B cell (primary cell): ENCODE measurements around the gene NPRL2. TPM values are rescaled to one million over a fixed set of nuclear protein-coding genes. Genes with fewer than 3 reads are reported as not detected.

ENCODE experiments used
- ATAC-seq: fragments of 200-7000 bp; cut with Tn5 transposase; one replicate; pipeline ENCODE4 v1.10.0; 2021; ENCODE audit warnings: low read depth, mild to moderate bottlenecking, moderate number of reproducible peaks, moderate library complexity
- CTCF ChIA-PET: fragments of 350-600 bp; sonication (Branson Sonifier 250); formaldehyde crosslinking; loops from one replicate; lab custom pipeline; 2021; ENCODE audit warnings: antibody characterized with exemption, inconsistent platforms; lab: Charles Lee
- POLR2A ChIA-PET: fragments of 350-600 bp; sonication (Branson Sonifier 250); formaldehyde crosslinking; loops from one replicate; lab custom pipeline; 2021; ENCODE audit warnings: antibody characterized with exemption; lab: Charles Lee
- DNase-seq: peaks from one replicate; pipeline ENCODE4 v3.0.0; 2013
- H2AFZ ChIP-seq: 2 replicates; pipeline ENCODE4 v1.6.1; 2012; ENCODE audit warnings: mild to moderate bottlenecking, low read depth, low read length; ENCODE audit not compliant: insufficient read depth, poor library complexity, severe bottlenecking
- H3K27ac ChIP-seq, 2 donors: 1 replicate in 1 of 2; 2 replicates in 1 of 2; pipeline ENCODE4 v1.5.1; 2012 to 2013; ENCODE audit warnings: low read length in 2 of 2, mild to moderate bottlenecking in 2 of 2, moderate library complexity in 1 of 2
- H3K27me3 ChIP-seq, 4 experiments: fragments of 200-600 bp in 1 of 4; sonication (generic) in 1 of 4; replicated peaks in 1 of 4; 1 replicate in 2 of 4; 2 replicates in 2 of 4; pipeline versions ENCODE4 v1.6.1 to v1.7.0; 2013 to 2016; ENCODE audit warnings: low read length in 3 of 4, mild to moderate bottlenecking in 2 of 4, mixed read lengths in 1 of 4, moderate library complexity in 1 of 4; ENCODE audit not compliant: insufficient read depth in 4 of 4, control insufficient read depth in 3 of 4; ENCODE audit errors: control extremely low read depth in 1 of 4
- H3K36me3 ChIP-seq, 2 experiments: replicated peaks in 1 of 2; 1 replicate in 1 of 2; 2 replicates in 1 of 2; pipeline versions ENCODE4 v1.6.1 to v1.7.1; 2013; ENCODE audit warnings: low read length in 1 of 2; ENCODE audit not compliant: insufficient read depth in 2 of 2, control insufficient read depth in 1 of 2; ENCODE audit errors: control extremely low read depth in 1 of 2, extremely low read depth in 1 of 2
- H3K4me1 ChIP-seq, 2 donors: fragments of 200-600 bp in 1 of 2; sonication (generic) in 1 of 2; 1 replicate in 1 of 2; 2 replicates in 1 of 2; pipeline versions ENCODE4 v1.5.1 to v1.6.1; 2013 to 2017; ENCODE audit warnings: low read length in 2 of 2; ENCODE audit not compliant: control insufficient read depth in 2 of 2, insufficient read depth in 2 of 2
- H3K4me2 ChIP-seq: replicated peaks from 2 replicates; pipeline ENCODE3; 2012; ENCODE audit warnings: mild to moderate bottlenecking, low read depth, low read length; ENCODE audit not compliant: poor library complexity, severe bottlenecking
- H3K4me3 ChIP-seq, 5 experiments: fragments of 200-600 bp in 1 of 5; sonication (generic) in 1 of 5; 1 replicate in 3 of 5; 2 replicates in 2 of 5; pipeline versions ENCODE4 v1.5.1 to v1.7.0; 2011 to 2016; ENCODE audit warnings: low read length in 4 of 5, mild to moderate bottlenecking in 4 of 5, low read depth in 2 of 5, control low read depth in 1 of 5, moderate library complexity in 1 of 5; ENCODE audit not compliant: insufficient read depth in 1 of 5; ENCODE audit errors: control extremely low read depth in 1 of 5, extremely low read depth in 1 of 5
- H3K79me2 ChIP-seq: fragments of 200-600 bp; sonication (generic); one replicate; pipeline ENCODE4 v1.6.0; 2016; ENCODE audit warnings: low read length; ENCODE audit not compliant: control insufficient read depth, insufficient read depth
- H3K9ac ChIP-seq: fragments of 200-600 bp; sonication (generic); 2 replicates; pipeline ENCODE4 v1.6.1; 2017; ENCODE audit warnings: mild to moderate bottlenecking, low read length, moderate library complexity
- H3K9me3 ChIP-seq, 3 donors: one replicate each; pipeline versions ENCODE4 v1.6.1 to v1.7.1; 2013; ENCODE audit warnings: low read length in 2 of 3; ENCODE audit not compliant: control insufficient read depth in 2 of 3, insufficient read depth in 1 of 3; ENCODE audit errors: control extremely low read depth in 1 of 3
- H4K20me1 ChIP-seq: 2 replicates; pipeline ENCODE4 v1.6.0; 2012; ENCODE audit warnings: mild to moderate bottlenecking, low read length; ENCODE audit not compliant: insufficient read depth, control insufficient read depth, poor library complexity, severe bottlenecking
- H3K27ac Mint-ChIP-seq: one replicate; pipeline ENCODE4 v1.8.0; 2021; ENCODE audit warnings: mixed read lengths
- H3K27me3 Mint-ChIP-seq: one replicate; pipeline ENCODE4 v1.8.0; 2021; ENCODE audit warnings: mixed read lengths
- H3K4me1 Mint-ChIP-seq: one replicate; pipeline ENCODE4 v1.8.0; 2021; ENCODE audit warnings: mixed read lengths
- H3K4me3 Mint-ChIP-seq: one replicate; pipeline ENCODE4 v1.8.0; 2021; ENCODE audit warnings: mixed read lengths
- H3K9me3 Mint-ChIP-seq: one replicate; pipeline ENCODE4 v1.8.0; 2022; ENCODE audit warnings: mixed read lengths; ENCODE audit not compliant: insufficient read depth
- EZH2 ChIP-seq: IDR thresholded peaks from 2 replicates; pipeline ENCODE4 v1.6.1; 2012; ENCODE audit warnings: borderline replicate concordance, low read depth, mild to moderate bottlenecking, moderate library complexity, low read length; ENCODE audit not compliant: insufficient read depth, poor library complexity, severe bottlenecking
- WGBS: methylation state at CpG from one replicate; pipeline ENCODE4 v1.1.5; 2013; ENCODE audit warnings: missing lambda C conversion rate; ENCODE audit not compliant: insufficient coverage; 5-methylcytosine and 5-hydroxymethylcytosine counted together
- intact Hi-C: fragments of 100-400 bp; cut with micrococcal nuclease; formaldehyde crosslinking; loops from one replicate; pipeline ENCODE4 v1.10.0; 2022
- polyA plus RNA-seq: library from polyadenylated mRNA; depleted of rRNA; stranded (reverse); fragments of >200 nt; gene quantifications from 2 replicates; pipeline ENCODE4 v1.2.3, GENCODE V29; 2012
- total RNA-seq, 2 donors: library from RNA; stranded (reverse); fragments of 120-200 nt in 1 of 2; gene quantifications; 1 replicate in 1 of 2; 2 replicates in 1 of 2; pipeline versions ENCODE4 v1.2.3 to v1.2.4, GENCODE V29; 2013 to 2022
- TF ChIP-seq, protein P1 (sequence below): fragments of 200-600 bp; IDR thresholded peaks from one replicate; pipeline ENCODE4 v1.8.0; 2022; ENCODE audit warnings: antibody characterized with exemption, mild to moderate bottlenecking

NPRL2 gene
- total and polyA plus RNA-seq, 2 donors (not counting 1 experiment from before 2014, with no cell fraction given) = 31.3 to 64.6 TPM

DNA sequence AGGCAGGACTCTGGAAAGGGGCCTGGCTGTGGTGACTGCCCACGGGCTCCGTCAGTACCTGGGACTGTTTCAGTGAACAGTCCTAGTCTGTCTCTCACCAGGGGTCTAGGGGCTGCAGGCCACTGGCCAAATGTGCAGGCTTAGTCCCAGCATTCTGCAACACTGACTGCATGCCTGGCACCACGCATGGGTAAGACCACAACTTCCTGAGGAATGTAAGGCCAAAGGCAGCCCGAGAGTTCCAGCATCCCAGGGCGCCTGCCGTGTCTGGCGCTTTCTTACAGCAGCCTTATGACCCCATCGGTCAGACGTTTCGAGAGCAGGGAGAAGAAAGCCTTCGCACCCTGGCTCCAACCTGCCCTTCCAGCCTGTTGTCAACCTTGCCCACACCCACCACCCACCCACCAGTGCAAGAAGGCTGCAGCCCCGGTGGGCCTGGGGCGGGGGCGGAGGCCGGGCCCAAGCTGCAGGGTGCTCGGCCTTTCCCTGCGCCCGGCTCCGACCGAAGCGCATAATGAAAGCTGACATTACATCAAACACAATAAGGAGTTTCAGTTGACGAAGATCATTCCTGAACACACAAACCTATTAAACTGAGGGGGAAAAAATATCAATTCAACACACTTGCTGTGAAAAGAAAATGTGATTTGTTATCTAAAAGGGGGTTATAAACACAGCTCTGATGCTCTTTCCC lies 38.3 kb upstream of the NPRL2 start:
- ATAC-seq = no peak
- POLR2A ChIA-PET = no interaction called here
- no peak overlapping the region for H3K27ac Mint-ChIP-seq

More for the DNA sequence above, 38.3 kb upstream of the NPRL2 start:
- Histone ChIP-seq H3K4me1 (no peaks in the 10 kb centered on the region), H3K27me3 (no peaks in the 10 kb centered on the region), H3K9me3 (no peaks in the 10 kb centered on the region), H3K36me3 (no peaks in the 10 kb centered on the region), H3K79me2 (no peaks in the 10 kb centered on the region), H2AFZ (no peak overlapping the region), H3K4me3 (no peak overlapping the region), H3K4me2 (no peak overlapping the region), H4K20me1 (no peaks in the 10 kb centered on the region), H3K9ac (no peak overlapping the region), H3K27ac (no peak overlapping the region)
- DNase-seq = no peak
- Mint-ChIP-seq H3K27me3 (peaks cover 7% of the 10 kb centered on the region), H3K4me3 (no peak overlapping the region), H3K9me3 (no peaks in the 10 kb centered on the region), H3K4me1 (no peaks in the 10 kb centered on the region)
- intact Hi-C loops = no loop called here
- 80% methylated on average over 11 of the region's 22 CpGs for WGBS
- TF ChIP-seq, protein P1, sequence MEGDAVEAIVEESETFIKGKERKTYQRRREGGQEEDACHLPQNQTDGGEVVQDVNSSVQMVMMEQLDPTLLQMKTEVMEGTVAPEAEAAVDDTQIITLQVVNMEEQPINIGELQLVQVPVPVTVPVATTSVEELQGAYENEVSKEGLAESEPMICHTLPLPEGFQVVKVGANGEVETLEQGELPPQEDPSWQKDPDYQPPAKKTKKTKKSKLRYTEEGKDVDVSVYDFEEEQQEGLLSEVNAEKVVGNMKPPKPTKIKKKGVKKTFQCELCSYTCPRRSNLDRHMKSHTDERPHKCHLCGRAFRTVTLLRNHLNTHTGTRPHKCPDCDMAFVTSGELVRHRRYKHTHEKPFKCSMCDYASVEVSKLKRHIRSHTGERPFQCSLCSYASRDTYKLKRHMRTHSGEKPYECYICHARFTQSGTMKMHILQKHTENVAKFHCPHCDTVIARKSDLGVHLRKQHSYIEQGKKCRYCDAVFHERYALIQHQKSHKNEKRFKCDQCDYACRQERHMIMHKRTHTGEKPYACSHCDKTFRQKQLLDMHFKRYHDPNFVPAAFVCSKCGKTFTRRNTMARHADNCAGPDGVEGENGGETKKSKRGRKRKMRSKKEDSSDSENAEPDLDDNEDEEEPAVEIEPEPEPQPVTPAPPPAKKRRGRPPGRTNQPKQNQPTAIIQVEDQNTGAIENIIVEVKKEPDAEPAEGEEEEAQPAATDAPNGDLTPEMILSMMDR = no peak
- TF ChIP-seq EZH2 = no peak
- CTCF ChIA-PET = interaction anchor here (0.7 kb wide), 1 partner anchor 41 kb away, joined by 3 read pairs; no protein-coding TSS in a partner anchor
